Measurements from ENCODE around the gene NDNF. TPM values are rescaled to one million over a fixed set of nuclear protein-coding genes. Genes with fewer than 3 reads are reported as not detected.

The NDNF gene, protein sequence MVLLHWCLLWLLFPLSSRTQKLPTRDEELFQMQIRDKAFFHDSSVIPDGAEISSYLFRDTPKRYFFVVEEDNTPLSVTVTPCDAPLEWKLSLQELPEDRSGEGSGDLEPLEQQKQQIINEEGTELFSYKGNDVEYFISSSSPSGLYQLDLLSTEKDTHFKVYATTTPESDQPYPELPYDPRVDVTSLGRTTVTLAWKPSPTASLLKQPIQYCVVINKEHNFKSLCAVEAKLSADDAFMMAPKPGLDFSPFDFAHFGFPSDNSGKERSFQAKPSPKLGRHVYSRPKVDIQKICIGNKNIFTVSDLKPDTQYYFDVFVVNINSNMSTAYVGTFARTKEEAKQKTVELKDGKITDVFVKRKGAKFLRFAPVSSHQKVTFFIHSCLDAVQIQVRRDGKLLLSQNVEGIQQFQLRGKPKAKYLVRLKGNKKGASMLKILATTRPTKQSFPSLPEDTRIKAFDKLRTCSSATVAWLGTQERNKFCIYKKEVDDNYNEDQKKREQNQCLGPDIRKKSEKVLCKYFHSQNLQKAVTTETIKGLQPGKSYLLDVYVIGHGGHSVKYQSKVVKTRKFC
- polyA plus RNA-seq (ENCODE audit: insufficient read length in 4 of 4), result 10 to 100 TPM; 57.9 to 72.5 (median 63.6) TPM

DNA sequence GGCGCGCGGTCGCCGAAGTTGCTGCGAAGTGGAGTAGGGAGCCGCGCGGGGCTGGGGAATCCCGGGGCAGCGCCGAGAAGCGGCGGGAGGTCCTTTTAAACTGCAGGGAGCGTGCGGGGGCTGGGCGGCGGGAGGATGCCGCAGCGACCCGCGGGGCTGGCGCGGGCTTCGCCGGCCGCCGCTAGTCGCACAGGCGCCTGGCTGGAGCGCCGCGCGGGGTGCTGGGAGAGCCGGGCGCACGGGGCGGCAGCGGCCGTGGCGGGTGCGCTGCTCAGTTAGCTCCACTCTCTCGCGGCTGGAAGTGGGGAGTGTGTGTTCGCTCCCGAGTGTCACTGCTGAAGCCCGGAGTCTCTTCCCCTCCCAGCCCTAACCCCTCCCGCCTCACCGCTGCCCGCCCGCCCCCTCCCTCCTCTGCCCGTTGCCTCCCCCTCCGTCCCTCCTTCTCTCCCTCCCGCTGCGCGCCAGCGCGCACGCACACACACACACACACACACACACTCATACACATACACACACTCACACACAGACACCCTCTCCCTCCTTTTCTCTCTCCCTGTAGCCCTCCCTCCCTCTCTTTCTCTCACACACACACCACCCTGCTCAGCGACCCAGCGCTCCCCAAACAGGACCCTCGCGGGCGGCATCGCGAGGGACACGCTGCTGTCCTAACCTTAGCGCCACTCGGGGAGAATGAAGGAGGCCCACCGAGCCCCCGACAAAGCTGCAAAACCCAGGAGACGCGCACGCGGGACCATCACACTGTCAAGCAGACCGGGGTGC, at the start of gene NDNF:
Gene NDNF (minus strand): TSS at position 312 of the 780 bp plus-strand sequence. CDS start 26,698 bp downstream, outside the sequence.
- DNase-seq (ENCODE audit: low read depth in 4 of 4, low spot score in 2 of 4), result peak in 1 of 4 donors; percentile 38

DNA sequence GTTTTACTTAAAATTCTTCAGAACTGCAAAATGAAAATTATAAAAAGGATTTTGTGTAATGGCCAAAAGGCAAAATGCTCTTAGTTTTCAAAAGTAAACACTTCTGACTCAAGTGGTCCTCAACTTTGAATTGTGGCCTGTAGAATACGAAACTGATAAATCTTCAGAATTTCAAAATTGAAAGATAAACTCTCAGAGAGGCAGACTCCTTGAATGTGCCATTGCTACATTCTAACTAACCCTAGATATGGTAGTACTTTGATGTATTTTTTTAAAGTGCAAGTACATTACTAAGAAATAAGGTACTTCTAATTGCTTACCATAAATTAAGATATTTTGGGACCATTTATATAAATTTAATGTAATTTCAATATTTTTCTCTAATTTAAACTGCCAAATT, 47.4 kb upstream of the NDNF start:
- DNase-seq (ENCODE audit: low read depth in 4 of 4, low spot score in 2 of 4), result no peak

DNA sequence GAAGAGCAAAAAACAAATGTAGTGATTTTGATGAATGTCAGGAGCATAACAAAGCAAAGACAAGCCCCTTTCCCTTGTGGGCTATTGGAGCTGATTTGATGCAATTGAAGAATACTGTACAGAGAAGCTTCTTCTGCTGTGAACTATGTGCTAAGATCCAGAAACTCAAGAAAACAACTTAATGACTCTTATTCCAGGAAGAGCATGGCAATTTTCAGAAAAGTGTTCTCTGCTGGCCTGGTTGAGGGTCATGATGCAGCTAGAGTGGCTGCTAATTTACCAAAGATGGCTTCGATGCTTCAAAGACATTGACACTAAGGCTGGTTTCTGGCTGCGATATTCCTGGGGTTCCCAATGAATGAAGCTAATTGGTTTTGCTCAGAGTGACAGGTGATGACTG, 46.0 kb upstream of the NDNF start:
- no peak for DNase-seq (ENCODE audit: low read depth in 4 of 4, low spot score in 2 of 4)

DNA sequence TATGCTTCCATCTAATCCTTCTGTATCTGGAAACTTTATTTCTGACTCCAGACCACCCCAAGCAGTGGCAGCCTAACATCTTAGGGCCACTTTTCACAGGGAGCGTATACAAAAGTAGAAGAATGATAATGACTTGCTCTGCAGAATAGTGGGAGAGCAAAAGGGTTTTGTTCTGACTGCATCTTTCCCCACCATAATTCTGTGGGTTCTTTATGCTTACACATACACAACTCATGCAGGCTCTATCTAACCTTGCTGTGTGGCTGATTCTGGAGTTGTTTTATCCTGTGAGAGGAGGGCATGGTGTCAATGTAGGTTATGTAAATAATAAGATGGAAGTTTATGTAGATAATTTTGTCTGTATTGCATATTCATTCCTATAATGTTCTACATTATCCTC, 42.4 kb upstream of the NDNF start:
- DNase-seq (ENCODE audit: low read depth in 4 of 4, low spot score in 2 of 4), result no peak

DNA sequence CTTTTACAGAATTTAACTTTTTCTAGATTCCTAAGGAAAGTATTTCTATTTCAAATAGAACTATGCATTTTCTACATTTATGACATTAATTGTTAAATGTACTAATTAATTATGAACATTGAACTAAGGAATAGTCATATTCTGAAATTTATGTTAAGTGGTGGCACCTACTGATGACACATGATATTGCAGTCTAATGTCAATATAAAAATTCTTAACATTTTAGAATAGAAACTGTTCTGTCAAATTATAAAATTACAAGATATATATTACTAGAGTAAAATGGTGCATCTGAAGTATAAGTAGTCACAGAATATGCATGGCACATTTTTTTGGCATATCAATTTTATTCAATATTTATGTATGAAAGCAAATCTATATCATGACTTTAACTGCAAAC, 40.2 kb upstream of the NDNF start:
- DNase-seq (ENCODE audit: low read depth in 4 of 4, low spot score in 2 of 4), result no peak

DNA sequence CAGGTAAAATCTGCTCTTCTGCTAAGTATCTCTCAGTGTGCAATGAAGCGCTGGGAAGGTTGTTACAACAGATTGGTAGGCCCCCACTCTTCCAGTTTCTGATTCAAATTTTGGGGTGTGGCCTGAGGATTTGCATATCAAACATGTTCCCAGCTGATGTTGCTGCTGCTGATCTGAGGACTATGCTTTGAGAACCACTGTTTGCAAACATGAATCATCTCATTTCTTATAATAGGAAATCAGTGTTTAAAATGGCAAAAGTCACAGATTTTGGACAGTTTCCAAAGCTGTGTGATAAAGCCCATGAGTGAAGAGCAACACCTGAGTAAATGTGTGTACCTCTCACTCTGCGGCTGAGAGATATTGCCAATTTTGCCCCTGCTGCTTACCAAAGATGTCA, 36.2 kb upstream of the NDNF start:
- DNase-seq (ENCODE audit: low read depth in 4 of 4, low spot score in 2 of 4), result no peak

DNA sequence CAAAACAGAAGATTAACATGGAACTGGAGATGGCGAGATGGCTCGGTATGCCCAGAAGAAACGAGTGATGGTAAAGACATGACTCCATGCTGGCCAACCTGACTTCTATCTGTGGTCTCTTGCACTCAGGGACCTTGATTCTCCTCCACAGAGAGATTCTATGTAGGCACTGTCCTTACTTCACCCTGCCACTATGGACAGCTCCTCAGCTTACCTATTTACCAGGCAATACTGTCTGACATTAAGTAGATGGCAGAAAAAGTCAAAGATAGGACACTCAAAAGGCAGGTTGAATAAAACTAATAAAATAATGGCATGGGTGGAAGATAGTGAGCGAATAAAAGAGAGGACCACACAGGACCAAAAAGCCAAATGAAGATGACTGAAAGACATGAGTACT, 35.2 kb upstream of the NDNF start:
- DNase-seq (ENCODE audit: low read depth in 4 of 4, low spot score in 2 of 4), result no peak

DNA sequence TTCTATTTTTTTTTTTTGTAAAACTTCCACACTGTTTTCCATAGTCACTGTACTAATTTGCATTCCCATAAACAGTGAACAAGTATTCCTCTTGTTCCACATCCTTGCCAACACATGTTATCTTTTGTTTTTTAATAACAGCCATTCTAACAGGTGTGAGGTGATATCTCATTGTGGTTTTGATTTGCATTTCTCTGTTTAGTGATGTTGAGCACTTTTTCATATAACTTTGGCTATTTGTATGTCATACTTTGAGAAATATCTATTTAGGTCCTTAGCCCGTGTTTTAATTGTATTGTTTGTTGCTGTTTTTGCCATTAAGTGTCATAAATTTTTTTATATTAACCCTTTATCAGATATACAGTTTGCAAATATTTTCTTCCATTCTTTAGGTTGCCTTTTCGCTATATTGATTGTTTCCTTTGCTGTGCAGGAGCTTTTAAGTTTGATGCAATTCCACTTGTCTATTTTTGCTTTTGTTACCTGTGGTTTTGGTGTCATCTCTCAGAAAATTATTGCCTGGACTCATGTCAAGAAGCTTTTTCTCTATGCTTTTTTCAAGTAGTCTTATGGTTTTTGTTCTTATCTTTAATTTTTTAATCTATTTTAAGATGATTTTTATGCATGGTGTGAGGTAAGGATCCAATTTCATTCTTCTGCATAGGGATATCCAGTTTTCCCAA, 27.9 kb upstream of the NDNF start:
- DNase-seq (ENCODE audit: low read depth in 4 of 4, low spot score in 2 of 4), result no peak

DNA sequence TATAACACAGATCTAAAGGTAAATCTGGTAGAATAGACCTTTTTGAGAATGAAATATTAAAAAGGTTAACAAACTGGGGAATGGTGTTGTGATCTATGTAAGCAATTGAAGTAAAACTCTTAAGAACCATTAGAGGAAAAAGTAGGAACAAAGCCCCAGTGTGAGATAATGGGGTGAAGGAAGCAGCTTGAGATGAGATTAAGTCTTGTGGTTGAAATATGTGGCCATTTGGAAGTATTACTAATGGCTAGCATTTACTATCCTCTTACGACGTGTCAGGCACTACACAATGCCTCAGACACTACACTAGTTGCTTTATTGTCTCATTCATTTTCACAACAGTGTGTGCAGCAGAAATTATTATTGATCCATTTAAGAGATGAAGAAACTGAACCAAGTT, 25.9 kb upstream of the NDNF start:
- no peak for DNase-seq (ENCODE audit: low read depth in 4 of 4, low spot score in 2 of 4)

DNA sequence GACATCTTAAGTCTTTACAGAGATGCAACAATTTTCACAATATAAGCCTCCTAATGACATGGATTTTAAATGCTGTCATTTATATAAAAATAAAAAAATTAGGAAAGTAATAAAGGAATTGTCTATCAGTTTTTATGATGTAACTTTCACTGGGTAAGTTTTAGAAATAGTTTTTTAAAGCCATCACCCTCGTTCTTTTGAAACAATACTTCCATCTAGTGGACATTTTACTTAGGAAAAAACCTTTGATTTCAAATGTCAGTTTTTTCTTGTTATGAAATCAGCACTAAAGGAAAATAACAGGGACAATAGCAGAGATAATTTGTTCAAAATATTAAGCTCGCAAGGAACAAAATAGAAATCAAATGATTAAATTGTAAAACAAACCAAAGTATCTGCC, 24.3 kb upstream of the NDNF start:
- DNase-seq (ENCODE audit: low read depth in 4 of 4, low spot score in 2 of 4), result peak in 1 of 4 donors; percentile 29

DNA sequence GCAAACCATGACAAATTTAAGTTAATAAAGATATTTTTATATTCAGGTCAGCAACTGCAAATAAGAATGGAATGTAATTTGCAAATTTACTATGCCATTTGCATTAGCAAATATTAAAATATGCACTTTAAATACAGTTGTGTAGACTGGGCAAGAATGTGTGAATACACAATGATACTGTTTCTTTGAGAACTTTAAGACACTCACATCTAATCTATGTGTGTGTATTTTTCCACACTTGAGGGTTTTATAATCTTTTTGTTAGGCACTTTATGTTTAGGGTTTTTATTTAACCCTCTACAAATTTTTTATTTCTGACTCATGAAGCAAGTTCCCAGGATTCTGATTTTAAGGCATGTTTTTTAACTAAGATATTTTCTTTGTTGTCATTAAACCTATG, 23.9 kb upstream of the NDNF start:
- DNase-seq (ENCODE audit: low read depth in 4 of 4, low spot score in 2 of 4), result no peak

DNA sequence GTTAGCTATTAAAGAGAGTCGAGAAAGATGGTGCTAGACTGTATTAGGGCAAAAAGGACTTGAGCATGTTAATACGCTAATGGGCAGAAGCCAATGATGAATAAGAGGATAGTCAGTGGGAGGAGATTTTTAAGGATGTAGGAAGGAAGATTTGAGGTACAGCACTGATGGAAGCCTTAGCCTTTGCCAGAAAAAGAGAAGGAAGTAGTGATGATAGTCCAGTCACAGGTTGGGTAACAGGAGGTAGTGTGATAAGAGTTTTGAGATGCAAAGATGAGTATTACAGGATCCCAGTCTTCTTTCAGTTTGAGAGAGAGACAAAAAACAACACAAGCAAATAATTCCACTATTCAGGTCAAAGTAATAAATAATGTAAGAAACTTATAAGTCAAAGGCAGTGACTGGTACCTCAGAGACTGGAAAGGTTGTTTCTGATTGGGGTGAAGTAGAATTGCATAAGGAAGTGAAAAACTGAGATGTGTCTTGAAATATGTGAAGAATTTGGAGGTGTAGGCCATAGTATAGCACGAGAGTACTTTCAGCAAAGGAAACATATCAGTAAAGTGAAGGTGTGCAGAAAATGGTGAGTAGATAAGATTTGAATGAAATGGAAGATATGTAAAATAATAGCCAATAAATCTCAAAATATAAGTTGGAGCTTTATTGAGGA, 22.1 kb upstream of the NDNF start:
- no peak for DNase-seq (ENCODE audit: low read depth in 4 of 4, low spot score in 2 of 4)

DNA sequence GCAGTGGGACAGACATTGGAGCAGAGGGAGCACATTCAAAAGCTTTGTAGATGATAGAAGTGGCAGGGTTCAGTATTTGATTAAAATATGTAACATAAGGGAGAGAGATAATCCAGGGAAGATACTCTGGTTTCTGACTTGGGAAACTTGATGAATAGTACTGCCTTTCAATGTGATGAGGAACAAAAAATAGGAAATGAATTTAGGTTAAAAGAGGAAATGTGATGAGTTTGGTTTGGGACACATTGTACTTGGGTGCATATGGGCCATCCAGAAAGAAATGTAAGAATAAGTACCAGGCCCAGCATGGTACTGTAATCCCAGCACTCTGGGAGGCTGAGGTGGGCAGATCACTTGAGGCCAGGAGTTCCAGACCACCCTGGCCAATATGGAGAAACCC, 20.9 kb upstream of the NDNF start:
- DNase-seq (ENCODE audit: low read depth in 4 of 4, low spot score in 2 of 4), result no peak

DNA sequence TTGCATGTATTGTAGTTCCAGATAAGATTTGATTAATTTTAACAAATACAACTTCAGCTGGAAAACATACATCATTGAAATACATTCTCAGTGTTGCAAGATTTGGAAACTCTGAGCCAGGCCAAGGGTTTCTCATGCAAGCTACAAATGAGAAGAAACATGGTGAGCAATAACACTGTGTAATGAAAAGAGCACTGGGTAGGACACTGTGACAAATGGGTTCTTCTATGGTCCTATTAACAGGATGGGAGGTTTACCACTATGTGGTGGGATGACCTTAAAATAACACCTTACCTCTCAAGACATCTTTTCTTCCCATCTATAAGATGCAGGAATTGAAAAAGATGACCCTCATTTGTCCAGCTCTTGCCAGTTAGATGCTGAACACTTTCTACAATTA, 19.6 kb upstream of the NDNF start:
- no peak for DNase-seq (ENCODE audit: low read depth in 4 of 4, low spot score in 2 of 4)

DNA sequence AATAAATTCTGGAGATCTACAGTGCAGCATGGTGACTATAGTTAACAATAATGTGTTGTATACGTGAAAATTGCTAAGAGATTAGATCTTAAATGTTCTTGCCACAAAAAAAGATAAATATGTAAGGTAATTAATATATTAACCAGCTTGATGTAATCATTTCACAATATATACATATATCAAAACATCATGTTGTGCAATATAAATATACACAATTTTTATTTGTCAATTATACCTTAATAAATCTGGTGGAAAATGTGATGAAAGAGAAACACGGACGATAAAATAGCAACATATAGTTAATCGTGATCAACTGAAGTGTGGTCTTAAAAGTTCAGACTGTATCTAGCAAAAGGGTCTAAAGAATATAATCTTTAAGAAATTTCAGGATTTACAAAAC, 16.5 kb upstream of the NDNF start:
- DNase-seq (ENCODE audit: low read depth in 4 of 4, low spot score in 2 of 4), result no peak

DNA sequence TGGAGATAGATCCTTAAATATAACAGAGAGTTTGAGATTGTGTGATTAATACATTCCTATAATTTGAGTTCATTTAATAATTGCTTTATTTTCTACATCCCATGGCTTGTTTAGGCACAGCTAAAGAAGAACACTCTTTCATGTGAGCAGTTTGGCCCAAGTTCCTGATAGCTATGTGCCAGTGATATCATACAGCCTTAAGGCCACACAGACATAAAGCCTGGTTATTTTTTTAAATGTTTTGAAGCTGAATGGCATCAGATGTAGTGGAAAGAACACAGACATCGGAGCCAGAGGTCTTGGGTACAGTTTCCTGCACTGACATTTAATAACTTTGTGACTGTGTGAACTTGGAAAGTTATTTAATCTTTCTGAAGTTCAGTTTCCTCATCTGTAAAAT, 7.0 kb upstream of the NDNF start:
- DNase-seq (ENCODE audit: low read depth in 4 of 4, low spot score in 2 of 4), result no peak

DNA sequence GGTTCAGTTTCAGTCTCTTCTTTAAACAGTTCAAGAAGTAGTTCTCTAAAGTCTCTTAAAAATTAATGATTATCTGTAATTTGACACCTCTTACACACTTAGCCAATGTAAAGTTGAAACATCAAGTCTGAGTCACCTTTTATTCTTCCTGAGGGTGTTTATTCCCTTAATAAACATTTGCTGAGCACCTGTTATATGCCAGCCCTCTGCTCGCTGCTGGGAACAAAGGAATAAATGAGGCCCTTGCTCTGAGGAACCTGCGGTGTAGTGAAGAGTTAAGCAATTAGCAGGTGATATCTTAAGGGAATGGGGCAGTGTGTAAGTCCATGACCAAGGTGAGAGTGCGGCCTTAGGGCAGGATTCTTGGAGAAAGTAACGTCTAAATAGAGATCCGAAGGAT, 5.2 kb upstream of the NDNF start:
- DNase-seq (ENCODE audit: low read depth in 4 of 4, low spot score in 2 of 4), result no peak

DNA sequence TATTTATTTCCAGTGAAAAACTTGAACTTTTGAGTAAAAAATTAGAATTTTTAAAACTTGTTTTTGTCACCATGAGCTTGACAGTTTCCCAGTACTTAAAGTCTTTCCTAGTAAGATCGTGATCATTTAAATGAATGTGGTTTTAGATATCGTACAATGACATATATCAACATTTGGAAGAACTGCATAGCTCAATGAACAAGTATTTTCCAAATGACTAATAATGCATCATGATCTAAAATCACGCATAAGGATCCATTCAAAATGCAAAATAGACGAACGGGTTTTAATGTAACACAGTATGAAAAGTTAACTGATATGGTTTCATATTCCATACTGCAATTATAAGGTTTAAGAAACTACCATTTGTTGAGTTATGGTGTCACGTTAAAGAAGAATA, 4.1 kb upstream of the NDNF start:
- DNase-seq (ENCODE audit: low read depth in 4 of 4, low spot score in 2 of 4), result no peak

DNA sequence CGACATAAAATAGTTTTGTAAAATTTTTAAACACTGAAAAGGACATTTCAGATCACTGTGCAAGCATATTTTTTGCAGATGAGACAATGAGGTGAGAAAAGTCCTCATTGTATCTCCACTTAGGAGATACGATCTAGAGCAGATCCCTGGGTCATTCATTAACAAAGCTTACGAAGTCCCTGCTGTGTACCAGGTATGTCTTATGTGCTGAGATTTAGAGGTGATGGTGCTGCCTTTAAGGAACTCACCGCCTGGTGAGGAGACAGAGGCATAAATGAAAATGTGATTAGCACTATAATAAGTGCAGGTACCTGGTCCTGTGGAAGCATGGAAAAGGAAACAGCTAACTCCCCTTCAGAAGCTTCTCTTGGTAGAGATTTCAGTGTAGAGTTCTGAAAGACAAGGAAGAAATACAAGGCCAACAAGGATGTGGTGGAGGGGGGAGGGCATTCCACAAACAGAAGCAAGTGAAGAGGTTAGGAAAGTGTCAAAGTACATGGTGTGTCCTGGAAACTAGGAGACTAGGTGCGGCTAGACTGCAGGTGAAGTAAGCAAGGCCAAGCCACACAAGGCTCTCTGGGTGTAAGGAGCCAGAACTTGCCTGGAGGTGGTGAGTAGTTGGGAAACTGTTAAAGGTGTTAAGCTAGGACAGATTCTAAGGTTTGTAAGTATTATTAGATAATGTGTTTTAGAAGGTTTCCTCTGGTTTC, 1.5 kb upstream of the NDNF start:
- no peak for DNase-seq (ENCODE audit: low read depth in 4 of 4, low spot score in 2 of 4)

DNA sequence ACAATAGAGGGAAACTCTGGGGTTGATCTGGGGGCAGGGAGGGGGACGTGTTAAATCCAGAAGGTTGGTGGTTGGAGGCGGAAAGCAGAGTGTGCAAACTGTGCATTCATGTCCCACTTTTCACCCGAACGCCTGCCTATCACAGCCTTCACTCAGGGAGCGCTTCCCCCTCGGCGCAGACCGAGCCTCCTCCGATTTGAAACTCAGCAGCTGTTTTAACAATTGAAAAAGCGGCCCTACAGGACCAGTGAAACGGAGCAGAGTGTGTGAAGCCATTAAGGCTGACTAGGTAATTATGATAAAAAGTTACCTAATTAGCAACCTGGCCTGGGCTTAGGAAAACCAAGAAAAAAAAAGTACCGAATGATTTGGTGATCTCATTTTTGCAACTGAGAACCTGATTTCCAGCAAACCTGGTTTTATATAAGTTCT, 685 bp upstream of the NDNF start:
- DNase-seq (ENCODE audit: low read depth in 4 of 4, low spot score in 2 of 4), result peak in 1 of 4 donors; percentile 33
